ENCODE results near the gene ABI2.
"Not testable (repeated sequence)": the region's sequence is repeated elsewhere in the genome, so short reads cannot be mapped to it uniquely, and the experiment has no call there.

ABI2 gene

GRCh38 chr2:203359450-203359849, 31.3 kb downstream of the ABI2 start:
- no peak for DNase-seq (ENCODE audit: low read depth)

- DNase-seq (ENCODE audit: low read depth): no peak
Measured at GRCh38 chr2:203360833-203361430, 32.7 kb downstream of the ABI2 start.

- no peak for DNase-seq (ENCODE audit: low read depth)
Measured at GRCh38 chr2:203361495-203361894, 33.3 kb downstream of the ABI2 start.

GRCh38 chr2:203361922-203362321, 33.7 kb downstream of the ABI2 start:
- no peak for DNase-seq (ENCODE audit: low read depth)

GRCh38 chr2:203366639-203367466, 38.7 kb downstream of the ABI2 start:
- DNase-seq (ENCODE audit: low read depth): no peak

- not testable (repeated sequence) for DNase-seq (ENCODE audit: low read depth)
Measured at GRCh38 chr2:203372706-203373105, 44.5 kb downstream of the ABI2 start.

- DNase-seq (ENCODE audit: low read depth): no peak
Measured at GRCh38 chr2:203376173-203376572, 48.0 kb downstream of the ABI2 start.

GRCh38 chr2:203379156-203379555, 51.0 kb downstream of the ABI2 start:
- DNase-seq (ENCODE audit: low read depth): no peak

GRCh38 chr2:203383038-203383437, 54.8 kb downstream of the ABI2 start:
- DNase-seq (ENCODE audit: low read depth): no peak

GRCh38 chr2:203388153-203388552, 60.0 kb downstream of the ABI2 start:
- DNase-seq (ENCODE audit: low read depth): not testable (repeated sequence)

- no peak for DNase-seq (ENCODE audit: low read depth)
Measured at GRCh38 chr2:203394519-203395227, 66.5 kb downstream of the ABI2 start.

GRCh38 chr2:203395858-203396257, 67.7 kb downstream of the ABI2 start:
- no peak for DNase-seq (ENCODE audit: low read depth)

- DNase-seq (ENCODE audit: low read depth): no peak
Measured at GRCh38 chr2:203396667-203397066, 68.5 kb downstream of the ABI2 start.

- DNase-seq (ENCODE audit: low read depth): no peak
Measured at GRCh38 chr2:203399031-203399430, 70.8 kb downstream of the ABI2 start.

GRCh38 chr2:203400805-203401585, 72.8 kb downstream of the ABI2 start:
- DNase-seq (ENCODE audit: low read depth): no peak

- no peak for DNase-seq (ENCODE audit: low read depth)
Measured at GRCh38 chr2:203404996-203405395, 76.8 kb downstream of the ABI2 start.

- no peak for DNase-seq (ENCODE audit: low read depth)
Measured at GRCh38 chr2:203407496-203407895, 79.3 kb downstream of the ABI2 start.

- no peak for DNase-seq (ENCODE audit: low read depth)
Measured at GRCh38 chr2:203412546-203413331, 84.5 kb downstream of the ABI2 start.

- DNase-seq (ENCODE audit: low read depth): no peak
Measured at GRCh38 chr2:203413796-203414195, 85.6 kb downstream of the ABI2 start.

- DNase-seq (ENCODE audit: low read depth): no peak
Measured at GRCh38 chr2:203418271-203418670, 90.1 kb downstream of the ABI2 start.

GRCh38 chr2:203427061-203427460, 98.9 kb downstream of the ABI2 start:
- no peak for DNase-seq (ENCODE audit: low read depth)
